HepG2 (cell line): ENCODE measurements around the gene KRT27. TPM values are rescaled to one million over a fixed set of nuclear protein-coding genes. Genes with fewer than 3 reads are reported as not detected.

Source experiments
- CBX2 ChIP-seq, 2 experiments: fragments of 200-600 bp in 1 of 2; sonication (generic); formaldehyde crosslinking in 1 of 2; IDR thresholded peaks; 2 replicates each; pipeline versions ENCODE4 v1.7.0 to v1.8.1; 2018 to 2022; ENCODE audit warnings: low read depth in 2 of 2, low read length in 1 of 2, mild to moderate bottlenecking in 1 of 2, missing genetic modification reagents in 1 of 2
- CBX5 ChIP-seq: sonication (generic); formaldehyde crosslinking; IDR thresholded peaks from 2 replicates; pipeline ENCODE4 v1.4.0; 2020; ENCODE audit warnings: missing genetic modification reagents, borderline replicate concordance
- FOXJ3 ChIP-seq: sonication (generic); formaldehyde crosslinking; IDR thresholded peaks from 2 replicates; pipeline ENCODE4 v1.4.0; 2020; ENCODE audit warnings: missing genetic modification reagents, mild to moderate bottlenecking, borderline replicate concordance
- HOXA5 ChIP-seq: sonication (generic); formaldehyde crosslinking; IDR thresholded peaks from 2 replicates; pipeline ENCODE4 v1.4.0; 2020; ENCODE audit warnings: missing genetic modification reagents
- IRF2 ChIP-seq: IDR thresholded peaks from 2 replicates; pipeline ENCODE4 v1.6.1; 2018; ENCODE audit warnings: missing genetic modification reagents, missing compliant biosample characterization
- IRX3 ChIP-seq: sonication (generic); formaldehyde crosslinking; IDR thresholded peaks from 2 replicates; pipeline ENCODE4 v1.8.1; 2023; ENCODE audit warnings: mild to moderate bottlenecking, low read depth, missing genetic modification reagents, borderline replicate concordance
- MAFK ChIP-seq, 2 experiments: IDR thresholded peaks in 1 of 2; conservative IDR thresholded peaks in 1 of 2; 2 replicates each; pipeline ENCODE4 v1.6.1; 2011; ENCODE audit warnings: improper control_type of control experiment in 2 of 2, low read length in 2 of 2
- MTA3 ChIP-seq: sonication (generic); formaldehyde crosslinking; IDR thresholded peaks from 2 replicates; pipeline ENCODE4 v1.4.0; 2020; ENCODE audit warnings: missing genetic modification reagents
- PITX1 ChIP-seq: sonication (generic); formaldehyde crosslinking; IDR thresholded peaks from 2 replicates; pipeline ENCODE4 v1.5.1; 2020; ENCODE audit warnings: mild to moderate bottlenecking, missing genetic modification reagents
- RXRB ChIP-seq: IDR thresholded peaks from 2 replicates; pipeline ENCODE4 v1.6.1; 2016; ENCODE audit warnings: borderline replicate concordance, missing genetic modification reagents, missing compliant biosample characterization
- SKI ChIP-seq: fragments of 450-650 bp; IDR thresholded peaks from one replicate; pipeline ENCODE4 v1.6.1; 2018; ENCODE audit warnings: mild to moderate bottlenecking; ENCODE audit not compliant: partially characterized antibody
- SOX5 ChIP-seq: IDR thresholded peaks from 2 replicates; pipeline ENCODE4 v1.6.1; 2016; ENCODE audit warnings: borderline replicate concordance
- SOX6 ChIP-seq, 2 experiments: fragments of 450-650 bp in 1 of 2; sonication (generic) in 1 of 2; formaldehyde crosslinking in 1 of 2; IDR thresholded peaks; 2 replicates each; pipeline versions ENCODE4 v1.4.0 to v1.6.1; 2017 to 2020; ENCODE audit warnings: antibody characterized with exemption in 1 of 2, mild to moderate bottlenecking in 1 of 2, missing genetic modification reagents in 1 of 2
- ZFP36 ChIP-seq: fragments of 150-350 bp; IDR thresholded peaks from 2 replicates; pipeline ENCODE4 v1.6.1; 2018; ENCODE audit warnings: borderline replicate concordance, low read length, low read depth; ENCODE audit not compliant: partially characterized antibody
- ZMYM4 ChIP-seq: sonication (generic); formaldehyde crosslinking; IDR thresholded peaks from 2 replicates; pipeline ENCODE4 v1.8.1; 2023; ENCODE audit warnings: mild to moderate bottlenecking, missing genetic modification reagents
- ZNF44 ChIP-seq: sonication (generic); formaldehyde crosslinking; IDR thresholded peaks from 2 replicates; pipeline ENCODE4 v1.5.1; 2020; ENCODE audit warnings: mild to moderate bottlenecking, missing genetic modification reagents
- polyA plus RNA-seq, 8 experiments: library from polyadenylated mRNA; depleted of rRNA in 3 of 8; stranded (reverse) in 7 of 8; unstranded in 1 of 8; fragments of >200 nt; fragmentation: Illumina TruSeq in 4 of 8; extraction: Trizol in 4 of 8; gene quantifications; 2 replicates each; pipeline versions ENCODE4 v1.2.1 to v1.2.3, GENCODE V29; 2011 to 2016; ENCODE audit warnings: low read depth in 4 of 8, missing spikeins in 1 of 8, mixed read lengths in 1 of 8; ENCODE audit not compliant: insufficient read depth in 1 of 8
- total RNA-seq, 5 experiments: library from RNA; depleted of rRNA; stranded (reverse); fragments of >200 nt; fragmentation: Illumina TruSeq; extraction: Trizol; gene quantifications; 2 replicates each; pipeline ENCODE4 v1.2.3, GENCODE V29; 2016; ENCODE audit warnings: low read depth in 1 of 5
- TF ChIP-seq, protein P1 (sequence below): sonication (generic); formaldehyde crosslinking; IDR thresholded peaks from 2 replicates; pipeline ENCODE4 v1.5.1; 2020; ENCODE audit warnings: mild to moderate bottlenecking, moderate library complexity, missing genetic modification reagents
- TF ChIP-seq, protein P2 (sequence below), 2 experiments: sonication (generic) in 1 of 2; formaldehyde crosslinking in 1 of 2; IDR thresholded peaks; 2 replicates each; pipeline versions ENCODE4 v1.5.1 to v1.6.1; 2011 to 2020; ENCODE audit warnings: borderline replicate concordance in 1 of 2, low read depth in 1 of 2, low read length in 1 of 2, mild to moderate bottlenecking in 1 of 2, missing genetic modification reagents in 1 of 2, moderate library complexity in 1 of 2
- TF ChIP-seq, protein P3 (sequence below), 2 experiments: sonication (generic) in 1 of 2; formaldehyde crosslinking in 1 of 2; IDR thresholded peaks; 2 replicates each; pipeline versions ENCODE4 v1.4.0 to v1.6.1; 2018 to 2020; ENCODE audit warnings: missing genetic modification reagents in 2 of 2, borderline replicate concordance in 1 of 2, low read depth in 1 of 2, mild to moderate bottlenecking in 1 of 2, missing biosample characterization in 1 of 2

Gene KRT27
- total and polyA plus RNA-seq, 2 of the 13 experiments (the other 11 are each of a cell fraction or from before 2014, with no cell fraction given) = not detected

DNA sequence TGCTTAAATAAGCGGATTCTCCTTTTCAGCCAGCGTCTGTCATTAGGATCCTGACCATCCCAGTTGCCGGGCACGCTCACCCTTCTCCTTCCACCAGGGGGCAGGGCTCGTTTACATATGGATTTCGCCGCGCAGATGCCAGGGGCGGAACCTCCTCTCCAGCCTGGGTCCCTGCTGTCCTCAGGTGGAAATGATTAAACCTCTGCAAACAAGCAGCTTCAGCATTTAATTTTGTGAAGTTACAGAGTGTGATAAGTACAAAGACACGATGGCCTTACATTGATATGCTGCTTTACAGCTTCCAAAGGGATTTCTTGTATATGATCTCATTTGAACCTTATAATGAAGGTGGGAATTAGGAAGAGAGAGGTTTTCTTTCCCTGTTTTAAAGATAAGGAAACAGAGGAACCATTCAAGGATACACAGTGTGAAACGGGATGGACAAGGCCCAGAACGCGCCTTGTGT is 21.3 kb upstream of the KRT27 start (continued):
- TF ChIP-seq RXRB (CRISPR knock-in tag) (peak; percentile 55; the same call in 1 of the 2 replicates), PITX1 (CRISPR knock-in tag) (peak; percentile 56; the same call in 1 of the 2 replicates), CBX2 (IDR thresholded peaks at IDR 0.05; ENCODE audit: low read depth, low read length) (no peak), CBX2 (CRISPR knock-in tag; IDR thresholded peaks at IDR 0.05; ENCODE audit: low read depth) (no peak), FOXJ3 (no peak), IRX3 (CRISPR knock-in tag) (no peak), ZFP36 (peak; percentile 59), MAFK (conservative IDR thresholded peaks at IDR 0.05 in 1 of 2, IDR thresholded peaks at IDR 0.05 in 1 of 2; ENCODE audit: low read length in 2 of 2) (peak; percentile 76 to 90), SKI (no peak), CBX5 (CRISPR knock-in tag) (0 out of 2 replicates have a peak, but pooled peaks have one; percentile 25), ZMYM4 (CRISPR knock-in tag) (0 out of 2 replicates have a peak, but pooled peaks have one; percentile 50), SOX5 (CRISPR knock-in tag) (peak; percentile 46; the same call in 1 of the 2 replicates), IRF2 (CRISPR knock-in tag) (peak; percentile 59; the same call in 1 of the 2 replicates), HOXA5 (peak; percentile 49; the same call in 1 of the 2 replicates), MTA3 (CRISPR knock-in tag) (no peak), SOX6 (IDR thresholded peaks at IDR 0.05) (no peak), SOX6 (CRISPR knock-in tag; IDR thresholded peaks at IDR 0.05) (0 out of 2 replicates have a peak, but pooled peaks have one; percentile 26), ZNF44 (CRISPR knock-in tag) (no peak)
- TF ChIP-seq, protein P1, sequence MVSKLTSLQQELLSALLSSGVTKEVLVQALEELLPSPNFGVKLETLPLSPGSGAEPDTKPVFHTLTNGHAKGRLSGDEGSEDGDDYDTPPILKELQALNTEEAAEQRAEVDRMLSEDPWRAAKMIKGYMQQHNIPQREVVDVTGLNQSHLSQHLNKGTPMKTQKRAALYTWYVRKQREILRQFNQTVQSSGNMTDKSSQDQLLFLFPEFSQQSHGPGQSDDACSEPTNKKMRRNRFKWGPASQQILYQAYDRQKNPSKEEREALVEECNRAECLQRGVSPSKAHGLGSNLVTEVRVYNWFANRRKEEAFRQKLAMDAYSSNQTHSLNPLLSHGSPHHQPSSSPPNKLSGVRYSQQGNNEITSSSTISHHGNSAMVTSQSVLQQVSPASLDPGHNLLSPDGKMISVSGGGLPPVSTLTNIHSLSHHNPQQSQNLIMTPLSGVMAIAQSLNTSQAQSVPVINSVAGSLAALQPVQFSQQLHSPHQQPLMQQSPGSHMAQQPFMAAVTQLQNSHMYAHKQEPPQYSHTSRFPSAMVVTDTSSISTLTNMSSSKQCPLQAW = peak; percentile 80
- TF ChIP-seq, protein P2, sequence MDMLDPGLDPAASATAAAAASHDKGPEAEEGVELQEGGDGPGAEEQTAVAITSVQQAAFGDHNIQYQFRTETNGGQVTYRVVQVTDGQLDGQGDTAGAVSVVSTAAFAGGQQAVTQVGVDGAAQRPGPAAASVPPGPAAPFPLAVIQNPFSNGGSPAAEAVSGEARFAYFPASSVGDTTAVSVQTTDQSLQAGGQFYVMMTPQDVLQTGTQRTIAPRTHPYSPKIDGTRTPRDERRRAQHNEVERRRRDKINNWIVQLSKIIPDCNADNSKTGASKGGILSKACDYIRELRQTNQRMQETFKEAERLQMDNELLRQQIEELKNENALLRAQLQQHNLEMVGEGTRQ (IDR thresholded peaks at IDR 0.05; ENCODE audit: low read depth, low read length) = no peak
- TF ChIP-seq, protein P2 (CRISPR knock-in tag; IDR thresholded peaks at IDR 0.05; ENCODE audit: borderline replicate concordance) = no peak
- TF ChIP-seq, protein P3, sequence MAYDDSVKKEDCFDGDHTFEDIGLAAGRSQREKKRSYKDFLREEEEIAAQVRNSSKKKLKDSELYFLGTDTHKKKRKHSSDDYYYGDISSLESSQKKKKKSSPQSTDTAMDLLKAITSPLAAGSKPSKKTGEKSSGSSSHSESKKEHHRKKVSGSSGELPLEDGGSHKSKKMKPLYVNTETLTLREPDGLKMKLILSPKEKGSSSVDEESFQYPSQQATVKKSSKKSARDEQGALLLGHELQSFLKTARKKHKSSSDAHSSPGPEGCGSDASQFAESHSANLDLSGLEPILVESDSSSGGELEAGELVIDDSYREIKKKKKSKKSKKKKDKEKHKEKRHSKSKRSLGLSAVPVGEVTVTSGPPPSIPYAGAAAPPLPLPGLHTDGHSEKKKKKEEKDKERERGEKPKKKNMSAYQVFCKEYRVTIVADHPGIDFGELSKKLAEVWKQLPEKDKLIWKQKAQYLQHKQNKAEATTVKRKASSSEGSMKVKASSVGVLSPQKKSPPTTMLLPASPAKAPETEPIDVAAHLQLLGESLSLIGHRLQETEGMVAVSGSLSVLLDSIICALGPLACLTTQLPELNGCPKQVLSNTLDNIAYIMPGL (CRISPR knock-in tag; IDR thresholded peaks at IDR 0.05; ENCODE audit: borderline replicate concordance in 1 of 2, low read depth in 1 of 2) = peak; percentile 74 to 86
